GM19328 (cell line): ENCODE data around the gene DPY19L3.
A peak's percentile ranks its signal among the peaks of the same experiment; 100 is the strongest.
"Not testable (repeated sequence)": the region's sequence is repeated elsewhere in the genome, so short reads cannot be mapped to it uniquely, and the experiment has no call there.

Experiments
- ATAC-seq: cut with Tn5 transposase; IDR thresholded peaks from one replicate; pipeline ENCODE4 v1.9.1; 2021; ENCODE audit warnings: mild to moderate bottlenecking, moderate library complexity; ENCODE audit not compliant: unreplicated experiment

DPY19L3 gene

DNA sequence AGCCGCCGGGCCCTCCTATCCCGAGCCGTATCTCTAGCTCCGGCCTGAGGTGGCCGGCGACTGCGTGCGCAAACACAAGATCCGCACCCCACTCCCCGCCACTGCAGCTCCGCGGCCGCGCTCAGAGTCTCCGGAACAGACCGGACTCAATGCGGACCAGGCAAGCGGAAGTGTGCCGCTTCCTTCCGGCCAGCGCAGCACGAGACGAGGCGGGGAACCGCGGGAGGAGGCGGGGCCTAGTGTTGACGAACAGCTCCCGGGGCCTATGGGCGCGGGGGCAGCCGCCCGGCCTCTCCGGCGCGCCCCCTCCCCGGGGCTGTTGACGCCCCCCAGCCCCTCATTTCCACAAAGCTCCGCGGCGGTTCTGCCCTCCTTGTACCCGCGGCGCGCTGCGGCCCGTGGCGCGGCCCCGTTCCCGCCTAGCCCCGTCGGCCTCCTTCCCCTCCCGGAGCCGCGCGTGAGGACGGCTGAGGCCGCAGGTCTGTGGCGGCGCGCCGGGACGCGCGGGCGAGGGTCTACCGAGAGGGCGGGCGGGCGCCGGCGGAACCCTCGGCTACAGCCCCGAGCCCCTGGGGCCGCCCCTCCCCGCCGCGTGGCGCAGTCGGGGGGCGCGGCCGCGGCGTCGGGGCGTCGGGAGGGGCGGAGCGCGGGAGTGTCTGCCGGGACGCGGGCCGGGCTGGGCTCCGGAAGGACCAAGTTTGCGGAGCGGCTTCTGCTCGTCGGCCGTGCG lies at the start of gene DPY19L3:
Gene DPY19L3, plus strand, starts transcription at position 340 of the 730 bp plus-strand sequence. CDS start 2,484 bp downstream, outside the sequence.
- peak; percentile 92 for ATAC-seq

DNA sequence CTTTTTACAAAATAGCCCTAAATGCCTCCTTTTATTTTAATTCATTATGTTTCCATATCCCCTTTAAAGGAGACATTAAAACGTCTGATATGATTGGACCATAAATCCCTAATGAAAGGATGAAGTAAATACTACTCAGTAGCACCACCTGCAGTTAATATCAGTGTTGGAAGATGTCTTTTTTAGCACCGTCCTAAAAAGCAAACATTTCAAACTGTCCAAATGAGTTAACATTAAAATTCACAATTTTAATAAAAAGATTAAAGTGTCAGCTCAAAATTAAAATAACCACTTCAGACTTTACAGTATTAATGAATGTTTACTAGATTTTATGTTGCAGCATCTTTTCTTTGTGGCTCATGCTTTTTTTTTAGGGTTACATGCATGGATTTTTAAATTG lies 47.9 kb upstream of the DPY19L3 start:
- no peak for ATAC-seq

DNA sequence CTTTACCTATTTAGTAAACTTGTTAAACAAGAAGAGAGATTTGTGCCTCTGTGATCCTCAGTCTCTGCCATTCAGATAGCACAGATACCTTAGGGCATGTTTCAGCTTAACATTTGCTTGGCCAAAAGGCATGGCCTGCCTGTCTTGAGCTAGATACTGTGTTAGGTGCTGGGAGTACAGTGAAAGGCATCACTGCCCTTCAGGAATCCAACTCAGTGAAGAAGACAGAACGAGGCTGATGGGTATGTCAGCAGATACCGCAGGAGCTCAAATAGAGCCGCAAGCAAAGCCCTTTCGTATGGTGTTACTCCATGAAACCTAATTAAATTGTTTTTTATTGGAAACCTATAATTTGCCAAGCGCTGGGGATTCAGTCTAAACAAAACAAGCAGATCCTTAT lies 47.2 kb upstream of the DPY19L3 start:
- no peak for ATAC-seq

- no peak for ATAC-seq
Observed at GRCh38 chr19:32359581-32359980, 46.0 kb upstream of the DPY19L3 start.

GRCh38 chr19:32361574-32362317 lies 43.8 kb upstream of the DPY19L3 start:
- ATAC-seq, result no peak

GRCh38 chr19:32362318-32362691 lies 43.3 kb upstream of the DPY19L3 start:
- no peak for ATAC-seq

DNA sequence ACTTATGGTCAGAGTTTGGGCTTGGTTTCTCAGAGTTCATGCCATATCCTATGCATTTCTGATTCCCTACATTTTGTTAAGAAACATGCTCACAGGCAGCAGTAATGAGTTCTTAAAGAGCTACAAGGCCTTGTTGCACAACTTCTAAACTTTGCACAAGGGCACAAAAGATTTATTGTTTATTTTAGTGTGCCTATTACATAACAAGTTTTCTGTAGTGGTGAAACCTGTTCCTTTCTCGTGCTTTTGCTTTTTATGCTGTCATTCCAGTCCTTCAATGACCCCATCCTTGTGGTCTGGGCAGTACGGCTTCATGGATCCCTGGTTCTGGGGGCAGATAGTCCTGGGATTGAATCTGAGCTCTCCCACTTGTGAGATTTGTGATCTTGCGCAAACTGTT lies 42.4 kb upstream of the DPY19L3 start:
- ATAC-seq, result no peak

DNA sequence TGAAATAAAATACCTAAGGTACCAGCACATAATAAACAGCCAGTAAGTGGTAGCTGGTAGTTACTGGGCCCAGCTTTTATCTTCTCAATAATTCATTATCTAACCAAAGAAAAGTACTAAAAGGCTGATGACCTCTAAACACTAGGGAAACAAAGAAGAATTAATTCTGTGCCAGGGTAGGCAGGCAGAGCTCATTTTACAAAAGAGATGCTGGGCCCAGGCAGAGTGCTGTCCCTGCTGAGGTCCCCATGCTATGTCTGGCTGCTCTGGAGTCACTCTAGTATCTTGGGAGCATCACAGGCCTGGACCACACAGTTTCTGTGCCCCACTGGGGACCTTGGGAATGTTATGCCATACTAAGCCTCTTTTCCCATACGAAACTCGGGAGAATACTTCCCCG lies 41.9 kb upstream of the DPY19L3 start:
- no peak for ATAC-seq

- no peak for ATAC-seq
Observed at GRCh38 chr19:32364040-32364439, 41.5 kb upstream of the DPY19L3 start.

GRCh38 chr19:32367063-32367462 lies 38.5 kb upstream of the DPY19L3 start:
- ATAC-seq, result no peak

DNA sequence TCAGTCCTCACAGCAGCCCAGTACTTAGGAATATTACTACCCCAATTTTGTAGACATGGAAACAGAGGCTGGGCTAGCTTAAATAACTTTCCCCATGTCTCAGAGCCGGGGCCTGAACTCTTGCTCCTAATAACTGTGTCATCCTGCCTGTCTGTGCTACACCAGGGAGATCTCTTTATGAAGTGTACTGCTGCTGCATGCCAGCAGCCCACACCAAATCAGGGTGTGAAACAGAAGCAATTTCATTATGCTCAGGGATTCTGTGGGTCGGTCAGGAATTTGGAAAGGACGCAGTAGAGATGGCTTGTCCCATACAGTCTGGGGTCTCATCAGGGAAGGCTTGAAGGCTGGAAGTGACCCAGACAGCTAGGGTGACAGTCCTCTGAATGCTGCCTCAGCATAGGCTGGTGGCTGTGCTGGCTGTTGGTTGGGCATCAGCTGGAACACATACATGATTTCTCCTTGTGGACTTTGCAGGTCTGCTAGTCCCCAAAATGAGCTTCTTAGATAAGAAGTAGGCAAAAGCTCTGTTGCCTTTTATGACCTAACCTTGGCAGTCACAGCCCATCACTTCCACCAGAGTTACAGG lies 37.5 kb upstream of the DPY19L3 start:
- ATAC-seq, result no peak

- no peak for ATAC-seq
Observed at GRCh38 chr19:32368787-32369186, 36.8 kb upstream of the DPY19L3 start.

DNA sequence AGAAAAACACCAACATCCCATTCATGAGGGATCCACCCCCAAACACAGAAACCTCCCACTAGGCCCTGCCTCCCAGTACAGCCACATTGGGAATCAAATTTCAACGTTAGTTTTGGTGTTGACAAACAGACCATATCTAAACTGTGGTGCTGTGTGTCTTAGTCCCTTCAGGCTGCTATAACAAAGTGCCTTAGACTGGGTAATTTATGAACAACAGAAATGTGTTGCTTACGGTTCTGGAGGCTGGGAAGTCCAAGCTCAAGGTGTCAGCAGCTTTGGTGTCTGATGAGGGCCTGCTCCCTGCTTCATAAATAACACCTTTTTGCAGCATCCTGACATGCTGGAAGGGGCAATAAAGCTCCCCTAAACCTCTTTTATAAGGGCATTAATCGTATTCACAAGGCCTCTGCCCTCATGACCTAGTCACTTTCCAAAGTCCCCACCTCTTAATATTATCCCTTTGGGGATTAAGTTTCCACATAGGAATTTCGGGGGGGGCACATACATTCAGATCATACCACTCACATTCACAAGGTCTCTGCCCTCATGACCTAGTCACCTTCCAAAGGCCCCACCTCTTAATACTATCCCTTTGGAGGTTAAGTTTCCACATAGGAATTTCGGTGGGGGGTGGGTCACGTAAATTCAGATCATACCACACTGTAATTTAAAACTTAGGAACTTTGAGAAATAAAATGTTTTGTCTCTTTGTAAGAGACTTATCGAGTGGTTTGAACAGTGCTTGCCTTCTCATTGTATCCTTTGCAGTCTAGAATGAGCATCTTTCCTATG lies 32.6 kb upstream of the DPY19L3 start:
- no peak for ATAC-seq

DNA sequence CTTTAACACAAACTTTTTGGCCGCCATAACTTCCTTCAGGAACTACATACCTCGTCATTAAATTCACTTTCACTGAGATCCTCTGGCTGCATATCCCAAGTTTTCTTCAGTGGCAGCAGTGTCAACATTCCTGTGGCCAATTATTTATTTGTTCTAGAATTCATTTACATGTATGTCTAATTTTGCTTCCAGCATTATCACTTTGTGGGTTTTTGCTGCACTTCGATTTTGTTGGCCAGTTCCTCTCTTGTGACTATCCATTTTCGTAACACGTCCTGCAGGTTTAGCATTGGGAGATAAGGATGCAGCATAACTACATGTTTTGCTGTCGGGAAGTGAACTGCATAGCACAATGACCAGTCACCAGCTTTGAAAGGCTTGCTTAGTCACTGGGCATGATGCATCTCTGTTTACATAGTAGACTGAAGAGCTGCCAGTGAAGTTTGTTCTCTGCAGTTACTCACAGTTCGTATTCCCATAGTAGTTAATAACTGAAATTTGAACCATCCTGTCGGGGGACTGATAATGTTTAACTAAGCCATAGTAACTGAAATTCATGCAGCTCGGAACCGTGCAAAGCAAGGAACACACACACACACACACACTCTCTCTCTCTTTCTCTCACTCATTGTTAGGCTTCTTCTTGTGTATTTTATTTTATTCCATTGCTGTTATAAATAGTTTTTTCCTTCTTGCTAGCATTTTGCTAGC lies 31.8 kb upstream of the DPY19L3 start:
- ATAC-seq, result no peak

DNA sequence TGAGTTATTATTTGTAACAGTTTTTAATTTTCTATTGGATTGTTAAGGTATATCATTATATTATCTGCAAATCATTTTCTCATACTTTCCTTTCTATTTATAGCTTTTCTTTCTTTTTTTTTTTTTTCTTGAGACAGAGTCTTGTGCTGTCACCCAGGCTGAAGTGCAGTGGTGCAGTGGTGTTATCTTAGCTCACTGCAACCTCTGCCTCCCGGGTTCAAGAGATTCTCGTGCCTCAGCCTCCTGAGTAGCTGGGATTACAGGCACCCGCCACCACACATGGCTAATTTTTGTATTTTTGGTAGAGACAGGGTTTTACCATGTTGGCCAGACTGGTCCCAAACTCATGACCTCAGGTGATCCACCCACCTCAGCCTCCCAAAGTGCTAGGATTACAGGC lies 31.2 kb upstream of the DPY19L3 start:
- ATAC-seq, result not testable (repeated sequence)

GRCh38 chr19:32377088-32377487 lies 28.5 kb upstream of the DPY19L3 start:
- ATAC-seq, result not testable (repeated sequence)

- ATAC-seq, result no peak
Observed at GRCh38 chr19:32380269-32380668, 25.3 kb upstream of the DPY19L3 start.

GRCh38 chr19:32387701-32388392 lies 17.7 kb upstream of the DPY19L3 start:
- ATAC-seq, result no peak

GRCh38 chr19:32388393-32388855 lies 17.1 kb upstream of the DPY19L3 start:
- ATAC-seq, result no peak

- no peak for ATAC-seq
Observed at GRCh38 chr19:32392901-32393300, 12.7 kb upstream of the DPY19L3 start.
